Heart left ventricle (tissue), 16 donors: ENCODE data around the gene MYOCOS. TPM values are rescaled to one million over a fixed set of nuclear protein-coding genes. Genes with fewer than 3 reads are reported as not detected.
"Not testable (repeated sequence)": the region's sequence is repeated elsewhere in the genome, so short reads cannot be mapped to it uniquely, and the experiment has no call there.

Experiments
- ATAC-seq, 4 donors: fragments of 200-7000 bp; cut with Tn5 transposase; one replicate each; pipeline ENCODE4 v1.9.1; 2020 to 2022; ENCODE audit warnings: moderate library complexity in 4 of 4, mild to moderate bottlenecking in 3 of 4, moderate number of reproducible peaks in 1 of 4
- DNase-seq, 5 donors: peaks; one replicate each; pipeline ENCODE4 v3.0.0-alpha.2; 2020
- H3K27ac ChIP-seq, 12 donors: fragments of 200-600 bp; sonication (generic) in 4 of 12; one replicate each; pipeline versions ENCODE4 v1.5.0 to v1.8.0; 2016 to 2022; ENCODE audit warnings: mild to moderate bottlenecking in 2 of 12
- H3K27me3 ChIP-seq, 9 donors: fragments of 200-600 bp; sonication (generic) in 2 of 9; one replicate each; pipeline versions ENCODE4 v1.5.1 to v1.8.0; 2016 to 2022; ENCODE audit warnings: mild to moderate bottlenecking in 3 of 9
- H3K36me3 ChIP-seq, 9 donors: fragments of 200-600 bp; sonication (generic) in 2 of 9; one replicate each; pipeline versions ENCODE4 v1.5.0 to v1.8.0; 2018 to 2022; ENCODE audit warnings: mild to moderate bottlenecking in 2 of 9
- H3K4me1 ChIP-seq, 12 donors: fragments of 200-600 bp; sonication (generic) in 4 of 12; one replicate each; pipeline versions ENCODE4 v1.5.0 to v1.8.0; 2016 to 2022; ENCODE audit warnings: mild to moderate bottlenecking in 3 of 12
- H3K4me3 ChIP-seq, 12 donors: fragments of 200-600 bp; sonication (generic) in 4 of 12; one replicate each; pipeline versions ENCODE4 v1.5.0 to v1.8.0; 2017 to 2022; ENCODE audit warnings: mild to moderate bottlenecking in 9 of 12, moderate library complexity in 4 of 12
- H3K9me3 ChIP-seq, 12 donors: fragments of 200-600 bp; sonication (generic) in 4 of 12; one replicate each; pipeline versions ENCODE4 v1.5.0 to v1.8.0; 2016 to 2022; ENCODE audit warnings: mild to moderate bottlenecking in 1 of 12
- POLR2A ChIP-seq, 2 donors: fragments of 450-650 bp; IDR thresholded peaks; one replicate each; pipeline ENCODE4 v1.6.1; 2017; ENCODE audit warnings: antibody characterized with exemption in 2 of 2, mild to moderate bottlenecking in 2 of 2, moderate library complexity in 2 of 2
- WGBS, 4 donors: extraction: QIAGEN DNeasy Blood & Tissue Kit in 2 of 4; methylation state at CpG; one replicate each; pipeline versions ENCODE4 v1.1.5 to v1.1.7; 2013 to 2018; 5-methylcytosine and 5-hydroxymethylcytosine counted together
- intact Hi-C, 10 donors: fragments of 100-400 bp; cut with DNase I; formaldehyde crosslinking; loops; one replicate each; pipeline versions ENCODE4 v1.11.1 to v1.14.2; 2022
- polyA plus RNA-seq, 2 donors: library from polyadenylated mRNA; stranded (reverse); fragments of 200-250 nt; gene quantifications; one replicate each; pipeline ENCODE4 v1.2.3, GENCODE V29; 2013
- total RNA-seq, 9 donors: library from RNA; depleted of rRNA in 2 of 9; stranded (reverse); fragments of >200 nt in 2 of 9; fragmentation: NEBNext Ultra II Directional in 3 of 9; extraction: Animal tissue kit (Norgen Biotek cat#: 25700) in 3 of 9; gene quantifications; one replicate each; pipeline versions ENCODE4 v1.1.0 to v1.2.4, GENCODE V29; 2016 to 2023
- TF ChIP-seq, protein P1 (sequence below), 12 donors: fragments of 200-600 bp; sonication (generic) in 4 of 12; IDR thresholded peaks; one replicate each; pipeline versions ENCODE4 v1.5.0 to v1.8.0; 2018 to 2022; ENCODE audit warnings: antibody characterized with exemption in 12 of 12, mild to moderate bottlenecking in 5 of 12
- donor health status: ischemic (EF 13 %, LVEDD 7.1; RV severe dilation, severe dysfunction).
- donor health status: healthy with polysubstance abuse.
- donor health status: DM: no; HTN: yes; CAD: no.
- donor health status: DM: no; HTN: no; CAD: no.
- donor health status: ischemic (EF 25% LVEDD 6.9; RV normal size, moderate dysfunction).
- donor health status: ischemic (EF 25% LVEDD 5.7; RV mildly dilated, moderate dysfunction).
- donor health status: healthy.
- donor health status: DM: yes; HTN: yes; CAD: no.
- donor health status: ischemic (EF 35%, LVEDD 5.7; RV mildly dilated, moderate dysfunction).
- donor health status: nonischemic (EF 11% LVEDD 7.7; RV severe dilation, severe dysfunction).
- donor health status: DM: yes; HTN: yes; CAD: no.
- donor health status: PGD.
- donor health status: ischemic (EF 29% LVEDD 5.4; RV normal size, mild dysfunction).
- donor health status: nonischemic (EF 23%, LVEDD 6.1; RV moderate dilation, normal function).

Gene MYOCOS
- total and polyA plus RNA-seq, 11 donors = not detected

DNA sequence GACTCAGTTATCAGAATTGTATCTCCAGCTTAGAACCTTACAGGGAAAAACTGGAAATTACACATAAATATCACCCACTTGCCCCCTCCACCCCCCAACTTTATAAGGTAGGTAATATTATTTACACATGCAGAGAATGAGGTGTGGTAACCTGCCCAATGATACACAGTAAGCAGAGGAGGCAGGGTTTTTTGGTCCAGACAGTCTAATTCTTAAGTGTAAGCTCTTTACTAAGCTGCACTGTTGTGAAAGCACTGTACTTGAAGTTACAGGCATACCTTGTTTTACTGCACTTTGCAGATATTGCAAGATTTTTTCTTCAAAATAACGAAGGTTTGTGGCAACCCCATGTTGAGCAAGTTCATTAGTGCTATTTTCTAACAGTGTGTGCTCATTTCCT is 24.8 kb upstream of the MYOCOS start:
- WGBS, 4 donors = 80 to 94% (median 85%) methylated on average over 1 of the region's 1 CpG
- ATAC-seq = no peak
- H3K27me3 ChIP-seq = no peaks in the 10 kb centered on the region
- no peaks in the 10 kb centered on the region for H3K9me3 ChIP-seq
- intact Hi-C loops = no loop called here
- TF ChIP-seq POLR2A (IDR thresholded peaks at IDR 0.05) = no peak
- TF ChIP-seq, protein P1, sequence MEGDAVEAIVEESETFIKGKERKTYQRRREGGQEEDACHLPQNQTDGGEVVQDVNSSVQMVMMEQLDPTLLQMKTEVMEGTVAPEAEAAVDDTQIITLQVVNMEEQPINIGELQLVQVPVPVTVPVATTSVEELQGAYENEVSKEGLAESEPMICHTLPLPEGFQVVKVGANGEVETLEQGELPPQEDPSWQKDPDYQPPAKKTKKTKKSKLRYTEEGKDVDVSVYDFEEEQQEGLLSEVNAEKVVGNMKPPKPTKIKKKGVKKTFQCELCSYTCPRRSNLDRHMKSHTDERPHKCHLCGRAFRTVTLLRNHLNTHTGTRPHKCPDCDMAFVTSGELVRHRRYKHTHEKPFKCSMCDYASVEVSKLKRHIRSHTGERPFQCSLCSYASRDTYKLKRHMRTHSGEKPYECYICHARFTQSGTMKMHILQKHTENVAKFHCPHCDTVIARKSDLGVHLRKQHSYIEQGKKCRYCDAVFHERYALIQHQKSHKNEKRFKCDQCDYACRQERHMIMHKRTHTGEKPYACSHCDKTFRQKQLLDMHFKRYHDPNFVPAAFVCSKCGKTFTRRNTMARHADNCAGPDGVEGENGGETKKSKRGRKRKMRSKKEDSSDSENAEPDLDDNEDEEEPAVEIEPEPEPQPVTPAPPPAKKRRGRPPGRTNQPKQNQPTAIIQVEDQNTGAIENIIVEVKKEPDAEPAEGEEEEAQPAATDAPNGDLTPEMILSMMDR (IDR thresholded peaks at IDR 0.05) = no peak
- H3K36me3 ChIP-seq = peaks cover 0 to 39% (median 23%) of the 10 kb centered on the region in 9 donors
- H3K27ac ChIP-seq = no peak overlapping the region
- DNase-seq = no peak
- H3K4me3 ChIP-seq = no peak overlapping the region
- H3K4me1 ChIP-seq = peaks cover 0 to 6% (median 0%) of the 10 kb centered on the region in 12 donors

DNA sequence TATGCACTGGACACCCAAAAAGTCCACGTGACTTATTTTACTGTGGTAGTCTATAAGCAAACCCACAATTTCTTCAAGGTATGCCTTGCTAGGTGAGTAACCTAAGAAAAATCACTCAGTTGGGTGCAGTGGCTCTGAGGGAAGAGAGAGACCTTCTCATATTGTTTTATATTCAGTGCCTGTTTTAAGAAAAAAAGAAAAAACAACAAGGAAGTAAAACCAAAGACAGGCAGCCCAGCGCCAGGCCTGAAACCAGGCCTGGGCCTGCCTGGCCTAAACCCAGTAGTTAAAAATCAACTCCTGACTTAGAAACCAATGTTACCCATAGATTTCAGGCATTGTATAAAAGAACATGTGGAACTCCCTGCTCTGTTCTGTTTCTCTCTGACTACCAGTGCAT is 21.7 kb upstream of the MYOCOS start:
- intact Hi-C loops, H3K27me3 ChIP-seq, DNase-seq, H3K4me3 ChIP-seq, H3K4me1 ChIP-seq, H3K27ac ChIP-seq, H3K9me3 ChIP-seq, ATAC-seq: not testable (repeated sequence)
- peaks cover 0 to 10% (median 0%) of the 10 kb centered on the region in 9 donors for H3K36me3 ChIP-seq
- 94 to 98% (median 97%) methylated on average over 2 of the region's 2 CpGs for WGBS, 4 donors

DNA sequence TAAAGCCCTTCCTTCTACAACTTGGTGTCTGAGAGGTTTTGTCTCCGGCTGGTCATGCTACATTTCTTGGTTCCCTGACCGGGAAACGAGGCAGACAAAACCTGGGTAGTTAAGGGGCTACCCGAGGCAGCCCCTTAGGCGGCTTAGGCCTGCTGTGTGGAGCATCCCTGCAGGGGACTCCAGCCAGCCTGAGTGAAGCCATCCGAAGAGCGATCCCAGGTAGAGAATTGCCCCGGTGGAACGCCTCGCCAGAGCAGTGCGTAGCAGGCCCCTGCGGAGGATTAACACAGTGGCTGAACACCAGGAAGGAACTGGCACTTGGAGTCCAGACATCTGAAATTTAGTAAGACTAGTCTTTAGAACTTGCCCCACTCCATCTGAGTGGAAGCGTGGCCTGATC is 21.2 kb upstream of the MYOCOS start:
- no peaks in the 10 kb centered on the region for H3K9me3 ChIP-seq
- H3K4me1 ChIP-seq = peaks cover 0 to 3% (median 0%) of the 10 kb centered on the region in 12 donors
- H3K27me3 ChIP-seq = no peaks in the 10 kb centered on the region
- DNase-seq (no peak), ATAC-seq (no peak)
- intact Hi-C loops = no loop called here
- H3K36me3 ChIP-seq = peaks cover 0 to 5% (median 0%) of the 10 kb centered on the region in 9 donors
- TF ChIP-seq, protein P1 (IDR thresholded peaks at IDR 0.05) = no peak
- TF ChIP-seq POLR2A (IDR thresholded peaks at IDR 0.05) = no peak
- no peak overlapping the region for H3K4me3 ChIP-seq
- H3K27ac ChIP-seq = no peak overlapping the region
- 95 to 100% (median 98%) methylated on average over 9 to 13 of the region's 13 CpGs for WGBS, 4 donors

DNA sequence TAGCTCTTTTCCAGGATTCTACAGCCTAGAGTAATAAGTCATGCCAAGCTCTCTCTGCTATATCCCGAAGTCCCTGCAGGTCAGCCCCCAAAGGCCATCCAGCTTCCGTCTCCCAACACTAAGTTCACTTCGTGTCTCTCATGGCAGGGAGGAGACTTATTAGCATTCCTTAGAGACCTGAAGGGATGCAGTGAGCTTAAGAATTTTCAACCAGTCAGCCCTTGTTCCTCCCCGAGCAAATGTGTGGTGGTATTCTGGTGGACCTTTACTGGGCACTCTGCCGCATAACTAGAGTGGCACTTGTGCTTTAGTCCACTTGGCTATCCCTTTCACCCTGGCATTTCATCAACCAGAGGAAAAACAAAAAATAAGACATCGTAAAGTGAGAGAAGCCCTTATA is 19.0 kb upstream of the MYOCOS start:
- DNase-seq, H3K9me3 ChIP-seq, ATAC-seq, H3K27me3 ChIP-seq, intact Hi-C loops, H3K4me1 ChIP-seq, H3K4me3 ChIP-seq, H3K36me3 ChIP-seq, H3K27ac ChIP-seq: not testable (repeated sequence)
- WGBS, 4 donors = 74 to 83% (median 80%) methylated on average over 6 of the region's 6 CpGs

DNA sequence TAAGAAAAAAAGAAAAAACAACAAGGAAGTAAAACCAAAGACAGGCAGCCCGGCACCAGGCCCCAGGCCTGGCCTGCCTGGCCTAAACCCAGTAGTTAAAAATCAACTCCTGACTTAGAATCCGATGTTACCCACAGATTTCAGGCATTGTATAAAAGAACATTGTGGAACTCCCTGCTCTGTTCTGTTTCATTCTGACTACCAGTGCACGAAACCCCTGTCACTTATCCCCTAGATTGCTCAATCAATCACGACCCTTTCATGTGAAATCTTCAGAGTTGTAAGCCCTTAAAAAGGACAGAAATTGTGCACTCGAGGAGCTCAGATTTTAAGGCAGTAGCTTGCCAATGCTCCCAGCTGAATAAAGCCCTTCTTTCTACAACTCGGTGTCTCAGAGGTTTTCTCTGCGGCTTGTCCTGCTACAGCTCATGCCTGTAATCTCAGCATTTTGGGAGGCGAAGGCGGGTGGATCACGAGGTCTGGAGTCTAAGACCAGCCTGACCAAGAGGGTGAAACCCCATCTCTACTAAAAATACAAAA is 15.6 kb upstream of the MYOCOS start:
- Histone ChIP-seq H3K4me1 (no peaks in the 10 kb centered on the region), H3K9me3 (no peaks in the 10 kb centered on the region), H3K27ac (no peak overlapping the region), H3K4me3 (no peak overlapping the region), H3K36me3 (no peaks in the 10 kb centered on the region), H3K27me3 (no peaks in the 10 kb centered on the region)
- TF ChIP-seq, protein P1 (IDR thresholded peaks at IDR 0.05) = no peak
- no peak for TF ChIP-seq POLR2A (IDR thresholded peaks at IDR 0.05)
- DNase-seq = no peak
- intact Hi-C loops = no loop called here
- 78 to 93% (median 86%) methylated on average over 10 of the region's 10 CpGs for WGBS, 4 donors
- ATAC-seq = no peak
